CD4-positive, alpha-beta T cell treated with Interleukin-15 for 4 hours (primary cell): ENCODE measurements around the gene DPEP3.

Experiments
- DNase-seq: peaks from one replicate; pipeline ENCODE4 v3.0.0-alpha.2; 2020; ENCODE audit warnings: low spot score

DPEP3 gene

GRCh38 chr16:67930678-67931211 is 49.6 kb downstream of the DPEP3 start:
- DNase-seq, result no peak

GRCh38 chr16:67930191-67930590 is 50.1 kb downstream of the DPEP3 start:
- no peak for DNase-seq

DNA sequence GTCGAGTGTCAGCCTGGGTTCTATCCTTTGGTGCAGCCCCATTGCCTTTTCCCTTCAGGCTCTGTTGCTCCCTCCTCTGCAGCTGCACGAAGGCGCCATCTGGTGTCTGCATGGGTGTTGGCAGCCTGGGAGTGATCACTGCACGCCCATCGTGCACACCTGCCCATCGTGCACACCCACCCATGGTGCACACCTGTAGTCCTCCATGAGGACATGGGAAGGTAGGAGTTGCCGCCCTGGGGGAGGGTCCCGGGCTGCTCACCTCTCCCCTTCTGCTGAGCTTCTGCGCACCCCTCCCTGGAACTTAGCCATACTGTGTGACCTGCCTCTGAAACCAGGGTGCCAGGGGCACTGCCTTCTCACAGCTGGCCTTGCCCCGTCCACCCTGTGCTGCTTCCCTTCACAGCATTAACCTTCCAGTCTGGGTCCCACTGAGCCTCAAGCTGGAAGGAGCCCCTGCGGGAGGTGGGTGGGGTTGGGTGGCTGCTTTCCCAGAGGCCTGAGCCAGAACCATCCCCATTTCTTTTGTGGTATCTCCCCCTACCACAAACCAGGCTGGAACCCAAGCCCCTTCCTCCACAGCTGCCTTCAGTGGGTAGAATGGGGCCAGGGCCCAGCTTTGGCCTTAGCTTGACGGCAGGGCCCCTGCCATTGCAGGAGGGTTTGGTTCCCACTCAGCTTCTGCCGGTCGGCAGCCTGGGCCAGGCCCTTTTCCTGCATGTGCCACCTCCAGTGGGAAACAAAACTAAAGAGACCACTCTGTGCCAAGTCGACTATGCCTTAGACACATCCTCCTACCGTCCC is 51.5 kb downstream of the DPEP3 start:
- peak; percentile 80 for DNase-seq

DNA sequence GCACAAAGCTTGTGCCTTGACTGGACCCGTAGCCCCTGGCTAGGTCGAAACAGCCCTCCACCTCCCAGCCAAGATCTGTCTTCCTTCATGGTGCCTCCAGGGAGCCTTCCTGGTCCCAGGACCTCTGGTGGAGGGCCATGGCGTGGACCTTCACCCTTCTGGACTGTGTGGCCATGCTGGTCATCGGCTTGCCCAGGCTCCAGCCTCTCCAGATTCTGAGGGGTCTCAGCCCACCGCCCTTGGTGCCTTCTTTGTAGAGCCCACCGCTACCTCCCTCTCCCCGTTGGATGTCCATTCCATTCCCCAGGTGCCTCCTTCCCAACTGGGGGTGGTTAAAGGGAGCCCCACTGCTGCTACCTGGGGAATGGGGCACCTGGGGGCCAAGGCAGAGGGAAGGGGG is 52.2 kb downstream of the DPEP3 start:
- no peak for DNase-seq

DNA sequence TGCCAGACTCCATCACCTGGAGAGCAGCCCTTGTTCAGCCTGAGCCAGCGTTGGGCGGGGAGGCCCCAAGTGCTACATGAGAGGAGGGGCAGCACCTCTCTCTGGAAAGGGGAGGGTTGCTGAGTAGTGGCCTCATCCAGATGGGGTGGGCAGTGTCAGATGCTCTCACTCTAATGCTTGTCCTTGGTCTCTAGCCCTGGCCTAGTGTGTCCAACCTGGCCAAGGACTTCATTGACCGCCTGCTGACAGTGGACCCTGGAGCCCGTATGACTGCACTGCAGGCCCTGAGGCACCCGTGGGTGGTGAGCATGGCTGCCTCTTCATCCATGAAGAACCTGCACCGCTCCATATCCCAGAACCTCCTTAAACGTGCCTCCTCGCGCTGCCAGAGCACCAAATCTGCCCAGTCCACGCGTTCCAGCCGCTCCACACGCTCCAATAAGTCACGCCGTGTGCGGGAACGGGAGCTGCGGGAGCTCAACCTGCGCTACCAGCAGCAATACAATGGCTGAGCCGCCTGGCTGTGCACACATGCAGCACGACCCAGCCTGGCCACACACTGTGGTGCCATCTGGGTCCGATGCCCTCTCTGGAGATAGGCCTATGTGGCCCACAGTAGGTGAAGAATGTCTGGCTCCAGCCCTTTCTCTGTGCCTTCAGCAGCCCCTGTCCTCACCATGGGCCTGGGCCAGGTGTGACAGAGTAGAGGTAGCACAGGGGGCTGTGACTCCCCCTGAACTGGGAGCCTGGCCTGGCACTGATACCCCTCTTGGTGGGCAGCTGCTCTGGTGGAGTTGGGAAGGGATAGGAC is 53.0 kb downstream of the DPEP3 start:
- no peak for DNase-seq

GRCh38 chr16:67926181-67926750 is 54.0 kb downstream of the DPEP3 start:
- DNase-seq, result no peak
